ENCODE results near the gene SHOC1. TPM values are rescaled to one million over a fixed set of nuclear protein-coding genes. Genes with fewer than 3 reads are reported as not detected.
"Not testable (repeated sequence)": the region's sequence is repeated elsewhere in the genome, so short reads cannot be mapped to it uniquely, and the experiment has no call there.

Gene SHOC1
- total and polyA plus RNA-seq, 2 donors (not counting 1 experiment from before 2014, with no cell fraction given): not detected

- H4K20me1 ChIP-seq (ENCODE audit: control insufficient read depth, insufficient read depth, low read length, poor library complexity, severe bottlenecking): no peaks in the 10 kb centered on the region
- no peaks in the 10 kb centered on the region for H3K4me1 ChIP-seq (ENCODE audit: control insufficient read depth in 2 of 2, insufficient read depth in 2 of 2, low read length in 2 of 2)
- H3K27me3 ChIP-seq (replicated peaks in 1 of 4; ENCODE audit: control extremely low read depth in 1 of 4, control insufficient read depth in 3 of 4, insufficient read depth in 4 of 4, low read length in 3 of 4): no peaks in the 10 kb centered on the region
- H3K4me3 Mint-ChIP-seq: no peak overlapping the region
- CTCF ChIA-PET: interaction anchor here (0.9 kb wide), 1 partner anchor 275 kb away, joined by 3 read pairs; no protein-coding TSS in a partner anchor
- no peak overlapping the region for H3K4me3 ChIP-seq (ENCODE audit: control extremely low read depth in 1 of 5, extremely low read depth in 1 of 5, insufficient read depth in 1 of 5, low read depth in 2 of 5, low read length in 4 of 5)
- intact Hi-C loops (cut with micrococcal nuclease): no loop called here
- H3K4me1 Mint-ChIP-seq: peaks cover 2% of the 10 kb centered on the region
- POLR2A ChIA-PET: no interaction called here
- H3K4me2 ChIP-seq (replicated peaks; ENCODE audit: low read depth, low read length, poor library complexity, severe bottlenecking): no peak overlapping the region
- no peaks in the 10 kb centered on the region for H3K9me3 Mint-ChIP-seq (ENCODE audit: insufficient read depth)
- no peak overlapping the region for H2AFZ ChIP-seq (ENCODE audit: insufficient read depth, low read depth, low read length, poor library complexity, severe bottlenecking)
- TF ChIP-seq, protein P1, sequence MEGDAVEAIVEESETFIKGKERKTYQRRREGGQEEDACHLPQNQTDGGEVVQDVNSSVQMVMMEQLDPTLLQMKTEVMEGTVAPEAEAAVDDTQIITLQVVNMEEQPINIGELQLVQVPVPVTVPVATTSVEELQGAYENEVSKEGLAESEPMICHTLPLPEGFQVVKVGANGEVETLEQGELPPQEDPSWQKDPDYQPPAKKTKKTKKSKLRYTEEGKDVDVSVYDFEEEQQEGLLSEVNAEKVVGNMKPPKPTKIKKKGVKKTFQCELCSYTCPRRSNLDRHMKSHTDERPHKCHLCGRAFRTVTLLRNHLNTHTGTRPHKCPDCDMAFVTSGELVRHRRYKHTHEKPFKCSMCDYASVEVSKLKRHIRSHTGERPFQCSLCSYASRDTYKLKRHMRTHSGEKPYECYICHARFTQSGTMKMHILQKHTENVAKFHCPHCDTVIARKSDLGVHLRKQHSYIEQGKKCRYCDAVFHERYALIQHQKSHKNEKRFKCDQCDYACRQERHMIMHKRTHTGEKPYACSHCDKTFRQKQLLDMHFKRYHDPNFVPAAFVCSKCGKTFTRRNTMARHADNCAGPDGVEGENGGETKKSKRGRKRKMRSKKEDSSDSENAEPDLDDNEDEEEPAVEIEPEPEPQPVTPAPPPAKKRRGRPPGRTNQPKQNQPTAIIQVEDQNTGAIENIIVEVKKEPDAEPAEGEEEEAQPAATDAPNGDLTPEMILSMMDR (IDR thresholded peaks at IDR 0.05): no peak
- no peak for TF ChIP-seq EZH2 (IDR thresholded peaks at IDR 0.05; ENCODE audit: borderline replicate concordance, insufficient read depth, low read depth, low read length, poor library complexity, severe bottlenecking)
- H3K9ac ChIP-seq (ENCODE audit: low read length): no peak overlapping the region
- H3K27ac Mint-ChIP-seq: no peak overlapping the region
- ATAC-seq (ENCODE audit: low read depth) (no peak), DNase-seq (no peak)
- no peaks in the 10 kb centered on the region for H3K36me3 ChIP-seq (replicated peaks in 1 of 2; ENCODE audit: control extremely low read depth in 1 of 2, control insufficient read depth in 1 of 2, extremely low read depth in 1 of 2, insufficient read depth in 2 of 2, low read length in 1 of 2)
- H3K9me3 ChIP-seq (ENCODE audit: control extremely low read depth in 1 of 3, control insufficient read depth in 2 of 3, insufficient read depth in 1 of 3, low read length in 2 of 3): peaks cover 0 to 7% (median 0%) of the 10 kb centered on the region in 3 donors
- no peak overlapping the region for H3K27ac ChIP-seq (ENCODE audit: low read length in 2 of 2)
- no peaks in the 10 kb centered on the region for H3K27me3 Mint-ChIP-seq
- H3K79me2 ChIP-seq (ENCODE audit: control insufficient read depth, insufficient read depth, low read length): no peaks in the 10 kb centered on the region
These were observed 4.0 kb upstream of the SHOC1 start for GRCh38 chr9:111798786-111799185.

GRCh38 chr9:111795557-111795839 lies 761 bp upstream of the SHOC1 start:
- no peaks in the 10 kb centered on the region for H3K4me1 Mint-ChIP-seq
- no peak overlapping the region for H3K27ac Mint-ChIP-seq
- no peak for DNase-seq
- Histone ChIP-seq H3K27me3 (replicated peaks in 1 of 4; ENCODE audit: control extremely low read depth in 1 of 4, control insufficient read depth in 3 of 4, insufficient read depth in 4 of 4, low read length in 3 of 4) (no peaks in the 10 kb centered on the region), H3K4me1 (ENCODE audit: control insufficient read depth in 2 of 2, insufficient read depth in 2 of 2, low read length in 2 of 2) (no peaks in the 10 kb centered on the region), H3K79me2 (ENCODE audit: control insufficient read depth, insufficient read depth, low read length) (no peaks in the 10 kb centered on the region), H3K4me2 (replicated peaks; ENCODE audit: low read depth, low read length, poor library complexity, severe bottlenecking) (no peak overlapping the region), H3K4me3 (ENCODE audit: control extremely low read depth in 1 of 5, extremely low read depth in 1 of 5, insufficient read depth in 1 of 5, low read depth in 2 of 5, low read length in 4 of 5) (no peak overlapping the region), H2AFZ (ENCODE audit: insufficient read depth, low read depth, low read length, poor library complexity, severe bottlenecking) (no peak overlapping the region), H3K36me3 (replicated peaks in 1 of 2; ENCODE audit: control extremely low read depth in 1 of 2, control insufficient read depth in 1 of 2, extremely low read depth in 1 of 2, insufficient read depth in 2 of 2, low read length in 1 of 2) (no peaks in the 10 kb centered on the region), H3K27ac (ENCODE audit: low read length in 2 of 2) (no peak overlapping the region), H3K9me3 (ENCODE audit: control extremely low read depth in 1 of 3, control insufficient read depth in 2 of 3, insufficient read depth in 1 of 3, low read length in 2 of 3) (peaks cover 0 to 7% (median 0%) of the 10 kb centered on the region in 3 donors), H4K20me1 (ENCODE audit: control insufficient read depth, insufficient read depth, low read length, poor library complexity, severe bottlenecking) (no peaks in the 10 kb centered on the region), H3K9ac (ENCODE audit: low read length) (no peak overlapping the region)
- no peak for ATAC-seq (ENCODE audit: low read depth)
- H3K27me3 Mint-ChIP-seq: no peaks in the 10 kb centered on the region
- H3K9me3 Mint-ChIP-seq (ENCODE audit: insufficient read depth): no peaks in the 10 kb centered on the region
- TF ChIP-seq EZH2 (IDR thresholded peaks at IDR 0.05; ENCODE audit: borderline replicate concordance, insufficient read depth, low read depth, low read length, poor library complexity, severe bottlenecking): no peak
- WGBS (ENCODE audit: insufficient coverage): no CpG with 5 or more reads among the region's 2 CpGs
- H3K4me3 Mint-ChIP-seq: no peak overlapping the region
- POLR2A ChIA-PET: no interaction called here
- CTCF ChIA-PET: no interaction called here
- intact Hi-C loops (cut with micrococcal nuclease): no loop called here

DNA sequence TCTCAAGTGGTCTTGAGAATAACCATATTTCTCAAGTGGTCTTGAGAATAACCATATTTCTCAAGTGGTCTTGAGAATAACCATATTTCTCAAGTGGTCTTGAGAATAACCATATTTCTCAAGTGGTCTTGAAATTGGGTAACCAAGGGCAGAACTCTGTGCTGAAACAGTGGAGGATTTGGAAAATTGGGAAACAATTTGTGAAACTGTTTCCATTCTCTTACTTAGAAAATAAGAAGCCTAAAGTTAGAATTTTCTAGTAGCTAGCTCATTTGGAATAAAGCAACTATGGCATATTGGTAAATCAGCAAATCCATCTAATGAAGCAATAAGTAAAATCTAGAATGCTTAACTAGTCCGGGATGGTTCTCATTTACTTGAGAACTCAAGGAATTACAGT lies 2.9 kb downstream of the SHOC1 start:
- H3K9ac ChIP-seq (ENCODE audit: low read length); H3K4me1 Mint-ChIP-seq; H3K4me2 ChIP-seq (replicated peaks; ENCODE audit: low read depth, low read length, poor library complexity, severe bottlenecking); H3K27me3 ChIP-seq (replicated peaks in 1 of 4; ENCODE audit: control extremely low read depth in 1 of 4, control insufficient read depth in 3 of 4, insufficient read depth in 4 of 4, low read length in 3 of 4); H3K9me3 Mint-ChIP-seq (ENCODE audit: insufficient read depth); H3K4me3 ChIP-seq (ENCODE audit: control extremely low read depth in 1 of 5, extremely low read depth in 1 of 5, insufficient read depth in 1 of 5, low read depth in 2 of 5, low read length in 4 of 5); POLR2A ChIA-PET; intact Hi-C loops (cut with micrococcal nuclease); H2AFZ ChIP-seq (ENCODE audit: insufficient read depth, low read depth, low read length, poor library complexity, severe bottlenecking); H3K4me1 ChIP-seq (ENCODE audit: control insufficient read depth in 2 of 2, insufficient read depth in 2 of 2, low read length in 2 of 2); H3K27me3 Mint-ChIP-seq; H3K79me2 ChIP-seq (ENCODE audit: control insufficient read depth, insufficient read depth, low read length); H3K27ac Mint-ChIP-seq; DNase-seq; H3K36me3 ChIP-seq (replicated peaks in 1 of 2; ENCODE audit: control extremely low read depth in 1 of 2, control insufficient read depth in 1 of 2, extremely low read depth in 1 of 2, insufficient read depth in 2 of 2, low read length in 1 of 2); H4K20me1 ChIP-seq (ENCODE audit: control insufficient read depth, insufficient read depth, low read length, poor library complexity, severe bottlenecking); H3K9me3 ChIP-seq (ENCODE audit: control extremely low read depth in 1 of 3, control insufficient read depth in 2 of 3, insufficient read depth in 1 of 3, low read length in 2 of 3); H3K27ac ChIP-seq (ENCODE audit: low read length in 2 of 2); H3K4me3 Mint-ChIP-seq; ATAC-seq (ENCODE audit: low read depth): not testable (repeated sequence)
- WGBS (ENCODE audit: insufficient coverage): no CpG with 5 or more reads among the region's 1 CpG
- CTCF ChIA-PET: interaction anchor here (0.7 kb wide), 1 partner anchor 11 kb away, joined by 3 read pairs; no protein-coding TSS in a partner anchor

Measured in B cell (primary cell).